DMS 273 treated with DMSO at 0.1 percent for 48 hours (cell line): ENCODE measurements around the gene ZFP82.
A peak's percentile ranks its signal among the peaks of the same experiment; 100 is the strongest.

Experiments
- DNase-seq: peaks from one replicate; lab custom pipeline; 2025; lab: John Stamatoyannopoulos, UW

Gene ZFP82

DNA sequence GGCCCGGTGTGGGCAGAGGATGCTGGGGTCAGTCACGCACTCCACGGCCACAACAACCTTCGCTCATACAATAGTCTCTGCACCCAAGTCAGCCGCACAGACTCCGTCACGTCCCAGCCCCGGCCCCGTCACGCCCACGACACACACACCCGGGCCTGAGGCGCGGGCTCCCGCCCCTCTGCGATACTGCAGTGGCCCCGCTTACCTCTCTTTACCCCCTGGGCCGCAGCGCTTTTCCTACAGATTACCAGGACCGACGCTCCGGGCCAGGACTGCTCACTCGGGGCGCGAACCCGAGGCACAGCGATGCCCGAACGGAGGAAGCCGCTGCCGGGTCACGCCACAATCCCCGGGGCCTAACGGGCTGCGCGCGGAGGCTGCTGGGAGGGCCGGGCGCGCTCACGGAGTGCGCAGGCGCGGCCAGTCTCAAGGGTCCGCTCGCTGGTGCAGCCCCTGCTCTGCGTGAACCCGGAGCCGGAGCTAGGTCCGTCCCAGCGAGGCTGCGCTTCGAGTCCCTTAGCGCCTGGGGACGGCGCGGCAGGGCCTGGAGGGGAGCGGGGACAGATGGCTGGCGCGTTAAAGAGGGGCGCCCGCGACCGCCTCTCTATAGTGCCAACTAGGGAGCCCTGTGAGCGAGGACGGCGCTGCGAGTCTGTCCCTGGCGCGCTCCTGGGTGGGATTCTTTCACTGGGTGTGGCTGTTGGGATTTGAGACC, at the start of gene ZFP82:
Gene ZFP82, minus strand, starts transcription at position 358 of the 715 bp plus-strand sequence. CDS start 8,855 bp downstream, outside the sequence.
- DNase-seq, result peak; percentile 28

GRCh38 chr19:36460046-36460445, 41.6 kb upstream of the ZFP82 start:
- no peak for DNase-seq

- DNase-seq, result no peak
Observed at GRCh38 chr19:36456831-36457230, 38.4 kb upstream of the ZFP82 start.

DNA sequence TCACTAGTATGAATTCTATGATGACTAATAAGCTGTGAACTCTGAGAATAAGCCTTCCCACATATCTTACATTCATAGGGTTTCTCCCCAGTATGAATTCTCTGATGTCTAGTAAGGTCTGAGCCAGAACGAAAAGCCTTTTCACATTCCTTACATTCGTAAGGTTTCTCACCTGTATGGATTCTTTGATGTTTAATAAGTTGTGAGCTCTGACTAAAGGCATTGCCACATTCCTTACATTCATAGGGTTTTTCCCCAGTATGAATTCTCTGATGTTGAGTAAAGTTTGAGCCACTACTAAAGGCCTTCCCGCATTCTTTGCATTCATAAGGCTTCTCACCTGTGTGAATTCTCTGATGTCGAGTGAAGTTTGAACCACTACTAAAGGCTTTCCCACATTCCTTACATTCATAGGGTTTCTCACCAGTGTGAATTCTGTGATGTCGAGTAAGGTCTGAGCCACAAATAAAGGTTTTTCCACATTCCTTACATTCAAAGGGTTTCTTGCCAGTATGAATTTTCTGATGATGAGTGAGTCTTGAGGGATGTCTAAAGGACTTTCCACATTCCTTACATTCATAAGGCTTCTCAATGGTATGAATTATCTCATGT, 30.7 kb upstream of the ZFP82 start:
- no peak for DNase-seq

DNA sequence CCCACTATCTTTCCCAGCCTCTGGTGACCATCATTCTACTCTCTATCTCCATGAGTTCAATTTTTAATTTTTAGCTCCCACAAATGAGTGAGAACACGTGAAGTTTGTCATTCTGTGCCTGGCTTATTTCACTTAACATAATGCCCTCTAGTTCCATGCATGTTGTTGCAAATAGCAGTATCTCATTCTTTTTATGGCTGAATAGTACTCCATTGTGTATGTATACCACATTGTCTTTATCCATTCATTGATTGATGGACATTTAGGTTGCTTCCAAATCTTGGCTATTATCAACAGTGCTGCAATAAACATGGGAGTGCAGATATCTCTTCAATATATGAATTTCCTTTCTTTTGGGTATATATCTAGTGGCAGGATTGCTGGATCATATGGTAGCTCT, 22.9 kb upstream of the ZFP82 start:
- no peak for DNase-seq

DNA sequence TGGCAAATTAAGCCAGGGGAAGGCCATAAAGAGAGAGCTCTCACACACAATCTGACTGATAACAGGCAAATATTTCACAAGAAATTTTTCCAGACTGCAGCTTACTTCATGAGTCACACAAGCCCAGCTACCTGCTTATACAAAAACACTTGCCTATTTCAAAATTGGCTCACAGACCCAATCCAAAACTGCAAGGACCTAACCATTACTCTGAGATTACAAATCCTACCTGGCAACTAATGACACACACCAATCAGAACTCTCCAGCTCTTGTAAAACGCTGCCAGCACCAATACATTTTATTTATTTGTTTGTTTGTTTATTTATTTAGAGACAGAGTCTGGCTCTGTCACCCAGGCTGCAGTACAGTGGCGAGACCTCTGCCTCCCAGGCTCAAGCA, 18.1 kb upstream of the ZFP82 start:
- no peak for DNase-seq

GRCh38 chr19:36423925-36424324, 5.5 kb upstream of the ZFP82 start:
- no peak for DNase-seq

GRCh38 chr19:36421749-36422481, 3.5 kb upstream of the ZFP82 start:
- DNase-seq, result no peak

- no peak for DNase-seq
Observed at GRCh38 chr19:36420961-36421748, 2.7 kb upstream of the ZFP82 start.

- DNase-seq, result no peak
Observed at GRCh38 chr19:36417752-36418286, 625 bp downstream of the ZFP82 start.

DNA sequence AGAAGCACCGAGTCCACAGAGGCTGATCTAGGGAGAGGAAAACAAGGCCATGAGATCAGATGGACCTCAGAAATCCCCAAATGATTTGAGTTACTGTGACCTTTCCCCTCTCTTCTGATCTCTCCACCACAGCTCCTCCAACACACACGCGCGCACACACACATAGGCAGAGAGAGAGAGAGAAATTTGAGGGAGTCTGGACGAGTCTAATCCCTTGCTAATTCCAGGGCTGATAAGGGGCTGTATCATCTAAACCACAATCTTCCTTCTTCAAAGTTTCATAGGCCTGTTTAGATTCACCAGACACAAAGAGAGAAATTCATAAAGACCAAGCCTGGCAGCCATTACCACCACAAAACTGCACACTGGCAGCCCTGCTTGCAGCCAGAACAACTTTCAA, 8.6 kb downstream of the ZFP82 start:
- no peak for DNase-seq

GRCh38 chr19:36408101-36408500, 10.3 kb downstream of the ZFP82 start:
- no peak for DNase-seq

DNA sequence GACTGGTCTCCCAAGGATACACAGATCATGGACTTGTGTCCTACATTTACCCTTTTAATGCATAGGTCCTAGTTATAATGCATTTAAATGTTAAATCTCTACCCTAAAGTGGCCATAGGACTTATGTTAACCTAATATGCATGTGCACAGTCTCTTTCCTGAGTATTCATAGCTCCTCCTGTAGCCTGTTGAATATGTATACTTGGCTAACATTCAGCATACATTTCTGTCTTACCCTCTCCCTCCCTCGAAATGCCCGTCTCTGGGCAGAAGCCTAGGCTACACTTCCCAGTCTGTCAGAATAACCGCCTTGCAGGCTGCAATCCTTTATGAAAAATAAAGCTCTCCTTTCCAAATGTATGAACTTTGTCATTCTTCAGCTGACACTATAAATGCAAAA, 13.9 kb downstream of the ZFP82 start:
- DNase-seq, result no peak

- no peak for DNase-seq
Observed at GRCh38 chr19:36401475-36401874, 17.0 kb downstream of the ZFP82 start.

DNA sequence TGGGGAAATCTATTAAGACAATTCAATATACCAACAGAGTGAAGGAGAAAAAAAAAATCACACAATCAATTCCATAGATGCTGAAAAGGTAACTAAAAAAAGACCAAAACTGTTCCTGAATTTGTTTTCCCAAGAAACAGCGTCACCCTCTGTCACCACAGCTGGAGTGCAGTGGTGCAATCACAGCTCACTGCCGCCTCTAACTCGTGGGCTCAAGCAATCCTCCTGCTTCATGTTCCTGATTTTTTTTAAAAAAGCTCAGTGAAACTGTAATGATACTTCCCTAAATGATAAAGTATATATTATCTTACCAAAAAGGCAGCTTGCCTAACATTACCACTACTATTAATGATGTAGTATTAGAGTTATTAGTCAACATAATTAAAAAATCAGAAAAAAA, 19.9 kb downstream of the ZFP82 start:
- DNase-seq, result no peak

GRCh38 chr19:36392916-36393673, 25.3 kb downstream of the ZFP82 start:
- DNase-seq, result no peak

- DNase-seq, result no peak
Observed at GRCh38 chr19:36379510-36379819, 39.0 kb downstream of the ZFP82 start.

GRCh38 chr19:36378625-36379509, 39.6 kb downstream of the ZFP82 start, which contains the start of gene ZFP14:
Gene ZFP14 (minus strand): TSS chr19:36379201. CDS start chr19:36367892, 11,309 bp downstream.
- peak; percentile 91 for DNase-seq

- no peak for DNase-seq
Observed at GRCh38 chr19:36377541-36378178, 40.8 kb downstream of the ZFP82 start.

DNA sequence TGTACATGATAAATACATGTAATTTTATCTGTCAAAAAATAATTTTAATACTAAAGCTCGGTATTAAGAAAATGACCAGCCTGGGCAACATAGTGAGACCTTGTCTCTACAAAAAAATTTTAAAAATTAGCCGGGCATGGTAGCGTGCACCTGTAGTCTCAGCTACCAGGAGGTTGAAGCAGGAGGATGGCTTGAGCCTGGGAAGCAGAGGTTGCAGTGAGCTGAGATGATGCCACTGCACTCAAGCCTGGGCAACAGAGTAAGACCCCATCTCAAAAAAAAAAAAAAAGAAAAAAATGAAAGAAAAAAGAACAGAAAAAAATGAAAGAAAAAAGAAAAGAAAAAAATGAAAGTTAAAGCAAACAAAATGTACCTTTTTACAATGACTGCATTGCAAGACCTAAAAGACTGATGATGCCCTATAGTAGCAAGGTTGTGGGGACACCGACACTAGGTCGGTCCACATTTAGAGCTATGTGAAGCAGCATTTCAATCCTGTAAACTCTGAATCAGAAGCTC, 44.7 kb downstream of the ZFP82 start:
- no peak for DNase-seq
